Measurements from ENCODE around the gene MSH5.
"Not testable (repeated sequence)": the region's sequence is repeated elsewhere in the genome, so short reads cannot be mapped to it uniquely, and the experiment has no call there.

Gene MSH5

GRCh38 chr6:31701666-31702404 is 38.0 kb upstream of the MSH5 start:
- Histone ChIP-seq H3K4me1 (ENCODE audit: control insufficient read depth in 5 of 5, insufficient read depth in 5 of 5, low read length in 5 of 5) (peaks cover 6 to 35% (median 24%) of the 10 kb centered on the region in 5 donors), H3K27ac (ENCODE audit: low read depth, low read length) (peak overlapping the region; percentile 97), H3K9me3 (ENCODE audit: control insufficient read depth in 5 of 5, low read length in 5 of 5) (no peaks in the 10 kb centered on the region), H3K27me3 (ENCODE audit: control insufficient read depth in 5 of 5, insufficient read depth in 4 of 5, low read length in 5 of 5) (no peaks in the 10 kb centered on the region), H3K4me3 (ENCODE audit: low read depth in 1 of 5, low read length in 5 of 5) (peak overlapping the region; percentile 89 to 98 (median 94)), H3K9ac (ENCODE audit: low read length in 5 of 5) (peak overlapping the region; percentile 90 to 97 (median 96)), H3K36me3 (ENCODE audit: control insufficient read depth in 5 of 5, insufficient read depth in 5 of 5, low read length in 5 of 5) (peaks cover 2 to 29% (median 14%) of the 10 kb centered on the region in 5 donors)

- Histone ChIP-seq H3K4me3 (ENCODE audit: low read depth in 1 of 5, low read length in 5 of 5) (peak overlapping the region; percentile 89 to 98 (median 94)), H3K9me3 (ENCODE audit: control insufficient read depth in 5 of 5, low read length in 5 of 5) (no peaks in the 10 kb centered on the region), H3K27me3 (ENCODE audit: control insufficient read depth in 5 of 5, insufficient read depth in 4 of 5, low read length in 5 of 5) (no peaks in the 10 kb centered on the region), H3K27ac (ENCODE audit: low read depth, low read length) (peak overlapping the region; percentile 97), H3K4me1 (ENCODE audit: control insufficient read depth in 5 of 5, insufficient read depth in 5 of 5, low read length in 5 of 5) (peaks cover 6 to 35% (median 24%) of the 10 kb centered on the region in 5 donors), H3K9ac (ENCODE audit: low read length in 5 of 5) (peak overlapping the region; percentile 90 to 97 (median 96)), H3K36me3 (ENCODE audit: control insufficient read depth in 5 of 5, insufficient read depth in 5 of 5, low read length in 5 of 5) (peaks cover 2 to 24% (median 12%) of the 10 kb centered on the region in 5 donors)
Measured at GRCh38 chr6:31702405-31702818, 37.4 kb upstream of the MSH5 start.

GRCh38 chr6:31702819-31703716 is 36.7 kb upstream of the MSH5 start, which contains the start of gene ABHD16A:
Gene ABHD16A, minus strand, starts transcription at chr6:31703324. Its CDS starts 43 bp downstream, at chr6:31703281.
- H3K4me1 ChIP-seq (ENCODE audit: control insufficient read depth in 5 of 5, insufficient read depth in 5 of 5, low read length in 5 of 5): peaks cover 6 to 31% (median 24%) of the 10 kb centered on the region in 5 donors
- peaks cover 0 to 19% (median 12%) of the 10 kb centered on the region in 5 donors for H3K36me3 ChIP-seq (ENCODE audit: control insufficient read depth in 5 of 5, insufficient read depth in 5 of 5, low read length in 5 of 5)
- no peaks in the 10 kb centered on the region for H3K9me3 ChIP-seq (ENCODE audit: control insufficient read depth in 5 of 5, low read length in 5 of 5)
- peak within 1 kb of the TSS; percentile 97 for H3K27ac ChIP-seq (ENCODE audit: low read depth, low read length)
- H3K27me3 ChIP-seq (ENCODE audit: control insufficient read depth in 5 of 5, insufficient read depth in 4 of 5, low read length in 5 of 5): no peaks in the 10 kb centered on the region
- H3K9ac ChIP-seq (ENCODE audit: low read length in 5 of 5): peak within 1 kb of the TSS; percentile 90 to 97 (median 96)
- H3K4me3 ChIP-seq (ENCODE audit: low read depth in 1 of 5, low read length in 5 of 5): peak within 1 kb of the TSS; percentile 89 to 98 (median 94)

- peaks cover 6 to 32% (median 23%) of the 10 kb centered on the region in 5 donors for H3K4me1 ChIP-seq (ENCODE audit: control insufficient read depth in 5 of 5, insufficient read depth in 5 of 5, low read length in 5 of 5)
- H3K27me3 ChIP-seq (ENCODE audit: control insufficient read depth in 5 of 5, insufficient read depth in 4 of 5, low read length in 5 of 5): peaks cover 0 to 4% (median 4%) of the 10 kb centered on the region in 5 donors
- H3K9me3 ChIP-seq (ENCODE audit: control insufficient read depth in 5 of 5, low read length in 5 of 5): no peaks in the 10 kb centered on the region
- no peak overlapping the region for H3K4me3 ChIP-seq (ENCODE audit: low read depth in 1 of 5, low read length in 5 of 5)
- no peak overlapping the region for H3K9ac ChIP-seq (ENCODE audit: low read length in 5 of 5)
- peaks cover 0 to 3% (median 0%) of the 10 kb centered on the region in 5 donors for H3K36me3 ChIP-seq (ENCODE audit: control insufficient read depth in 5 of 5, insufficient read depth in 5 of 5, low read length in 5 of 5)
- no peak overlapping the region for H3K27ac ChIP-seq (ENCODE audit: low read depth, low read length)
Measured at GRCh38 chr6:31705931-31706330, 33.9 kb upstream of the MSH5 start.

GRCh38 chr6:31706599-31706998 is 33.2 kb upstream of the MSH5 start, which contains the start of gene LY6G6F:
Gene LY6G6F, plus strand, starts transcription at chr6:31706866. Its CDS starts 41 bp downstream, at chr6:31706907.
- no peak within 1 kb of the TSS for H3K9ac ChIP-seq (ENCODE audit: low read length in 5 of 5)

GRCh38 chr6:31707701-31708100 is 32.1 kb upstream of the MSH5 start:
- Histone ChIP-seq H3K36me3 (ENCODE audit: control insufficient read depth in 5 of 5, insufficient read depth in 5 of 5, low read length in 5 of 5) (no peaks in the 10 kb centered on the region), H3K27me3 (ENCODE audit: control insufficient read depth in 5 of 5, insufficient read depth in 4 of 5, low read length in 5 of 5) (peaks cover 0 to 4% (median 4%) of the 10 kb centered on the region in 5 donors), H3K4me3 (ENCODE audit: low read depth in 1 of 5, low read length in 5 of 5) (no peak overlapping the region)

More at GRCh38 chr6:31706599-31706998, 33.2 kb upstream of the MSH5 start, which contains the start of gene LY6G6F:
- H3K9me3 ChIP-seq (ENCODE audit: control insufficient read depth in 5 of 5, low read length in 5 of 5): no peaks in the 10 kb centered on the region
- no peaks in the 10 kb centered on the region for H3K36me3 ChIP-seq (ENCODE audit: control insufficient read depth in 5 of 5, insufficient read depth in 5 of 5, low read length in 5 of 5)
- H3K27ac ChIP-seq (ENCODE audit: low read depth, low read length): no peak within 1 kb of the TSS
- H3K4me3 ChIP-seq (ENCODE audit: low read depth in 1 of 5, low read length in 5 of 5): no peak within 1 kb of the TSS
- H3K4me1 ChIP-seq (ENCODE audit: control insufficient read depth in 5 of 5, insufficient read depth in 5 of 5, low read length in 5 of 5): peaks cover 5 to 29% (median 22%) of the 10 kb centered on the region in 5 donors
- peaks cover 0 to 4% (median 4%) of the 10 kb centered on the region in 5 donors for H3K27me3 ChIP-seq (ENCODE audit: control insufficient read depth in 5 of 5, insufficient read depth in 4 of 5, low read length in 5 of 5)

GRCh38 chr6:31708224-31708623 is 31.6 kb upstream of the MSH5 start:
- Histone ChIP-seq H3K9ac (ENCODE audit: low read length in 5 of 5) (no peak overlapping the region), H3K27ac (ENCODE audit: low read depth, low read length) (no peak overlapping the region), H3K4me1 (ENCODE audit: control insufficient read depth in 5 of 5, insufficient read depth in 5 of 5, low read length in 5 of 5) (peaks cover 0 to 15% (median 12%) of the 10 kb centered on the region in 5 donors), H3K27me3 (ENCODE audit: control insufficient read depth in 5 of 5, insufficient read depth in 4 of 5, low read length in 5 of 5) (peaks cover 0 to 4% (median 4%) of the 10 kb centered on the region in 5 donors), H3K9me3 (ENCODE audit: control insufficient read depth in 5 of 5, low read length in 5 of 5) (no peaks in the 10 kb centered on the region), H3K4me3 (ENCODE audit: low read depth in 1 of 5, low read length in 5 of 5) (no peak overlapping the region), H3K36me3 (ENCODE audit: control insufficient read depth in 5 of 5, insufficient read depth in 5 of 5, low read length in 5 of 5) (no peaks in the 10 kb centered on the region)

More at GRCh38 chr6:31707701-31708100, 32.1 kb upstream of the MSH5 start:
- Histone ChIP-seq H3K9me3 (ENCODE audit: control insufficient read depth in 5 of 5, low read length in 5 of 5) (no peaks in the 10 kb centered on the region), H3K4me1 (ENCODE audit: control insufficient read depth in 5 of 5, insufficient read depth in 5 of 5, low read length in 5 of 5) (peaks cover 0 to 18% (median 12%) of the 10 kb centered on the region in 5 donors), H3K9ac (ENCODE audit: low read length in 5 of 5) (no peak overlapping the region), H3K27ac (ENCODE audit: low read depth, low read length) (no peak overlapping the region)

GRCh38 chr6:31709157-31709556 is 30.6 kb upstream of the MSH5 start:
- not testable (repeated sequence) for H3K4me3 ChIP-seq (ENCODE audit: low read depth in 1 of 5, low read length in 5 of 5); H3K9ac ChIP-seq (ENCODE audit: low read length in 5 of 5); H3K36me3 ChIP-seq (ENCODE audit: control insufficient read depth in 5 of 5, insufficient read depth in 5 of 5, low read length in 5 of 5); H3K4me1 ChIP-seq (ENCODE audit: control insufficient read depth in 5 of 5, insufficient read depth in 5 of 5, low read length in 5 of 5); H3K27ac ChIP-seq (ENCODE audit: low read depth, low read length); H3K27me3 ChIP-seq (ENCODE audit: control insufficient read depth in 5 of 5, insufficient read depth in 4 of 5, low read length in 5 of 5); H3K9me3 ChIP-seq (ENCODE audit: control insufficient read depth in 5 of 5, low read length in 5 of 5)

- Histone ChIP-seq H3K27ac (ENCODE audit: low read depth, low read length) (no peak overlapping the region), H3K27me3 (ENCODE audit: control insufficient read depth in 5 of 5, insufficient read depth in 4 of 5, low read length in 5 of 5) (peaks cover 0 to 8% (median 4%) of the 10 kb centered on the region in 5 donors), H3K9me3 (ENCODE audit: control insufficient read depth in 5 of 5, low read length in 5 of 5) (no peaks in the 10 kb centered on the region), H3K4me3 (ENCODE audit: low read depth in 1 of 5, low read length in 5 of 5) (no peak overlapping the region), H3K9ac (ENCODE audit: low read length in 5 of 5) (no peak overlapping the region), H3K4me1 (ENCODE audit: control insufficient read depth in 5 of 5, insufficient read depth in 5 of 5, low read length in 5 of 5) (peaks cover 0 to 9% (median 6%) of the 10 kb centered on the region in 5 donors), H3K36me3 (ENCODE audit: control insufficient read depth in 5 of 5, insufficient read depth in 5 of 5, low read length in 5 of 5) (no peaks in the 10 kb centered on the region)
Measured at GRCh38 chr6:31710523-31711219, 29.1 kb upstream of the MSH5 start.
